NB4 (cell line): ENCODE measurements around the gene ZNF841.
"Not testable (repeated sequence)": the region's sequence is repeated elsewhere in the genome, so short reads cannot be mapped to it uniquely, and the experiment has no call there.

Experiments used
- DNase-seq: peaks from one replicate; pipeline ENCODE4 v3.0.0; 2010; ENCODE audit warnings: low read depth
- H3K4me3 ChIP-seq: one replicate; pipeline ENCODE4 v1.5.1; 2011; ENCODE audit warnings: mild to moderate bottlenecking, low read depth, low read length, moderate library complexity
- CTCF ChIP-seq: IDR thresholded peaks from one replicate; pipeline ENCODE4 v1.5.1; 2012; ENCODE audit warnings: low read depth, low read length
- MAX ChIP-seq: IDR thresholded peaks from 2 replicates; pipeline ENCODE4 v1.6.1; 2011; ENCODE audit warnings: low read depth, low read length
- MYC ChIP-seq: IDR thresholded peaks from 2 replicates; pipeline ENCODE4 v1.6.1; 2011; ENCODE audit warnings: low read depth, low read length
- POLR2A ChIP-seq: IDR thresholded peaks from 2 replicates; pipeline ENCODE4 v1.6.1; 2011; ENCODE audit warnings: mild to moderate bottlenecking; ENCODE audit not compliant: insufficient read length; ENCODE audit errors: extremely low read depth

Gene ZNF841

GRCh38 chr19:52110780-52111179 is 15.2 kb upstream of the ZNF841 start:
- no peak for DNase-seq
- no peak overlapping the region for H3K4me3 ChIP-seq
- no peak for TF ChIP-seq POLR2A
- TF ChIP-seq MAX: no peak
- TF ChIP-seq CTCF: no peak
- no peak for TF ChIP-seq MYC

GRCh38 chr19:52102782-52103181 is 7.2 kb upstream of the ZNF841 start:
- TF ChIP-seq MYC (no peak), POLR2A (no peak), CTCF (no peak), MAX (no peak)
- no peak overlapping the region for H3K4me3 ChIP-seq
- no peak for DNase-seq

- TF ChIP-seq CTCF: no peak
- no peak for TF ChIP-seq MYC
- no peak for TF ChIP-seq MAX
- TF ChIP-seq POLR2A: no peak
- no peak overlapping the region for H3K4me3 ChIP-seq
- no peak for DNase-seq
Measured at GRCh38 chr19:52101866-52102562, 6.4 kb upstream of the ZNF841 start.

- DNase-seq: no peak
- no peak overlapping the region for H3K4me3 ChIP-seq
- no peak for TF ChIP-seq MYC
Measured at GRCh38 chr19:52099497-52100138, 4.1 kb upstream of the ZNF841 start.

- DNase-seq, H3K4me3 ChIP-seq: not testable (repeated sequence)
Measured at GRCh38 chr19:52096416-52096815, 851 bp upstream of the ZNF841 start.

GRCh38 chr19:52094526-52095130 is 937 bp downstream of the ZNF841 start:
- TF ChIP-seq POLR2A (no peak), MYC (no peak), CTCF (no peak), MAX (no peak)
- peak; percentile 42 for DNase-seq
- H3K4me3 ChIP-seq: peak overlapping the region; percentile 94
